CD4-positive, alpha-beta T cell treated with Interleukin-4 for 1 hour (primary cell): Measurements from ENCODE around the gene FLVCR2.

Experiments used
- DNase-seq, 2 donors: peaks; one replicate each; pipeline ENCODE4 v3.0.0-alpha.2; 2020 to 2022

Gene FLVCR2

GRCh38 chr14:75636100-75636692 lies 57.8 kb downstream of the FLVCR2 start:
- no peak for DNase-seq

DNA sequence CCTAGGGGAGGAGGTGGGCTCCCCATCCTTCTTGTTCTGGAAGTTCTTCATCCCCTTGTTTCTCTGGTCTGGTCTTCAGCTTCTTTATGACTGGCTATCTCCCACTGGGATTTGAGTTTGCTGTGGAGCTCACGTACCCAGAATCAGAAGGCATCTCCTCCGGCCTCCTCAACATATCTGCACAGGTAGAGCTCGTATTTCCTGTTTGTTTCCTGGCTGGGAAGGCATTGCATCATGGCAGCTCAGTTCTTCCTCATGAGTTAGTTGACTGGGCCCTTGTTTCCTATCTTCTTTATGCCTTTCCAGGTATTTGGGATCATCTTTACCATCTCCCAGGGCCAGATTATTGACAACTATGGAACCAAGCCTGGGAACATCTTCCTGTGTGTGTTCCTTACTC lies 62.5 kb downstream of the FLVCR2 start:
- no peak for DNase-seq

GRCh38 chr14:75643985-75644384 lies 65.6 kb downstream of the FLVCR2 start:
- DNase-seq, result no peak

- DNase-seq, result no peak
Observed at GRCh38 chr14:75645056-75645455, 66.6 kb downstream of the FLVCR2 start.

DNA sequence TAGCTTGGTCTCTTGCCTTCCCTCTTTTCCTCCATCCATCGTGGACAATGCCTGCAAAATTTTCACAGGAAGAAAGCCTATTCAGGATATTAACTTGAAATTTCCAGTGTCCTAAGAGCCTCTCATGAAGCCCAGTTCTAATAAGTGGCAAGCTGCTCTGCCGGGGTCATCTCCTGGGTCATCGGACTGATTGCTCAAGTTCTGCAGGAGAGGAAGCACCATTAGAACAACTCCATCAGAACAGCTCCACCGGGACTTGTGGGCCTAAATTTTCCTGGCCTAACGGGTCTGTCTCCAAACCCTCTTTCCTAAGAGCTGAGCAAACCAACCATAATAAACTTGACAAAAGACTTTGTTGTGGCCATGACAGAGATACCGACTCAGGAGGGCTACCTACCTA lies 68.3 kb downstream of the FLVCR2 start:
- DNase-seq, result no peak

- no peak for DNase-seq
Observed at GRCh38 chr14:75647640-75648039, 69.2 kb downstream of the FLVCR2 start.

- DNase-seq, result no peak
Observed at GRCh38 chr14:75648066-75648838, 69.8 kb downstream of the FLVCR2 start.

DNA sequence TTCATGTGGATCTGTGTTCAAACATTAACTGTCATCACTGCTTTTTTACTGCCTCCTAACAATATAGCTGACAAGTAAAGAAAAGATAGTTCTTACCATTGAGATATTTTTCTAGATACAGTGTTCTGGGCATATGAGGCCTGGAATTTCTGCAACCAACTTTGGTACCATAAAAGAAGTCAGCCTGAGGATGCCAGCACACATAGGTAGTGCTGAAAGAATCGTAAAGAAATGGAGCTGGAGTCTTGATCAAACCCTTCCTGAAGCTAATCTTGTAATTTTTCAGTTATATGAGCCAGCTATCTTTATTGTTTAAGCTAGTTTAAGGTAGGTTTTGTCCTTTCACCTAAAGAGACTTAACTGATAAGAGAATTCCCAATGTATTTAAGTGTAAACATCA lies 70.9 kb downstream of the FLVCR2 start:
- no peak for DNase-seq

DNA sequence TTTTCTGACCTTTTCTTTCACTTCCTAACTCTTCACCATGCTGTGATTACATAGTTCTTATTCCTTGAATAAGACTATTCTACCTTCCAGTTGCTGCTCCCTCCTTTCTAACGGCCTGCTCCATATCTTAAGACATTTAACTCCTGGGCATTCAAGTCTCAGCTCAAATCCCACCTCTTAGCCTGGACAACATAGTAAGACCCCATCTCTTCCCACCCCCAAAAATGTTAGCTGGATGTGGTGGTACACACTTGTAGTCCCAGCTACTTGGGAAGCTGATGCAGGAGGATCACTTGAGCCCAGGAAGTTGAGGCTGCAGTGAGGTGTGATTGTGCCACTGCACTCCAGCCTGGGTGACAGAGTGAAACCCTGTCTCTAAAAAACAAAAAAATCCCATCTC lies 71.4 kb downstream of the FLVCR2 start:
- no peak for DNase-seq

DNA sequence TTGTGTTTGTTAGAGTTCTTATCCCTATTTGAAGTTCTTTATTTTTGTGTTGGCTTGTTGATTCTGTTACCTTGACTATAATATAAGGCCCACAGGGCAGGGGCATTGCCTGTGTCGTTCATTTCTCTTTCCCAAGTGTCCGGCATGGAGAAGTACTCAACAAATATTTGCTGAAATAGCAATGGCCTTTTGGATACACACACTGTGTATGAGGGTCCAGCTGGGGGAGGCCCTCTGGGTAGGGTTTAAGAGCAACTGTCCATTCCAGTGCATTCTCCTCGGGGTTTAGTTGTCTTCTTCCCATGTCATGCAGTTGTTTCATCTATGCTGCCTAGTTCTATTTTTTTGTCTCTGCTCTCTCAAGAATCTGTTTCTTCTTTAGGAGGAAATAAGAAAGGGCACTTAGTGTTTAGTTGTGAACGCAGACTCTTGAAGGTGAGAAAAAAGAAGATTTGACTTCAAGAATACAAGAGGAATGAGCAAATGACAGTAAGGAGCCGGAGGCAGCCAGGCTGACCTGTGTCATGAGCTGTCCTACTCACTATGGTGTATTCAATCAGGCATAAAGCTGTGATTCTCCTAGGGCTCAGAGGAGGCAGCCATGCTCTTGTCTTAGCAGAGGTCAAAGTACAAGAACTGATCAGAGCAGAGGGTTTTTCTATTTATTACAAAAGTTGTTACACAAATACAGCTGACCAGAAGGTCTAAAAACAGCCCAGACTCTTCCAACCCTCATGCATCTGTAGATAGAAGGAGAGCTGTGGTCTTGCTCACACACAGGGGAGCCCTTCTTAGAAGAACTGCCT lies 72.0 kb downstream of the FLVCR2 start:
- DNase-seq, result no peak

DNA sequence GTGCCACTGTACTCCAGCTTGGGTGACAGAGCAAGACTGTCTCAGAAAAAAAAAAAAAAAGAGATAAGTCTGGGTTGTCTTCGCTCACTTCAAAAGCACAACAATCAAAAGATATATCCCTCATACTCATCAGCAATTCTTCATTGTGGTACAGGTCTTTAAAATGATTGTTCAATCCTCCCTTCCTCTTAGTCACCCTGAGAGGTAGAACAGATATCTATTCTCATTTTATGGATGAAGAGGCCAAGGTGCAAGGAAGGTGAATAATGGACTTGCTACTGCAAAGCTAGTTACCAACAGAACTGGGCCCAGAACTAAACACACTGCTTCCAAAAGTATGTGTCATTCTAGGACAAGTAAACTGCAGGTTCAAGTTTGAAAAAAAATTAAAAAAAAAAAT lies 75.1 kb downstream of the FLVCR2 start:
- DNase-seq, result no peak

DNA sequence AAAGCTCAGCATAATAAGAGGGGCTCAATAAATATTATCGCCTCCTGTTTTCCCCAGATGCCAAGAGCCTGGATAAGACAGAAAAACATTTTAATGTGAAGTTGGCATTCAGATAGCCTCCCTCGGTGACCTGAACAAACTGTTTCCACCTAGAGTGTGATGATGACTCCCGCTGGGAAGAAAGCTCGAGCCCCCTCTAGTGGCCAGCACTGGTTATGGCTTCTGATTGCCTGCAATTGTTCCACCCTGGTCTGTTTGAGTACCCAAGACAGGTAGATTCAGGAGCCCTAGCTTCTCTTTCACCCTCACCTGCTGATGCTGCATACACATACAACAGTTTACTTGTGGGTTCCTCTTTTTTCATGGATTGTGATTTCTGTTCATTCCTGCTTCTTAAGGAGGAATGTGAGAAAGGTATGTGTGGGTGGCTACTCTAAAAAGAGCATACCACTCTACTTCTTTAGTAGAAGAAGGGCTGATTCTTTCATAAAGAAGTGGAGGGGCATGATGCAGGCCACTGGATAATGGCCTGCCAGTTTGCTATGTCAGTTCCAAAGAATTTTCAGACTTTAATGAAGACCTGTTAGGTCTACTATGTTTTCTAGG lies 75.8 kb downstream of the FLVCR2 start:
- peak; percentile 79 to 82 for DNase-seq

DNA sequence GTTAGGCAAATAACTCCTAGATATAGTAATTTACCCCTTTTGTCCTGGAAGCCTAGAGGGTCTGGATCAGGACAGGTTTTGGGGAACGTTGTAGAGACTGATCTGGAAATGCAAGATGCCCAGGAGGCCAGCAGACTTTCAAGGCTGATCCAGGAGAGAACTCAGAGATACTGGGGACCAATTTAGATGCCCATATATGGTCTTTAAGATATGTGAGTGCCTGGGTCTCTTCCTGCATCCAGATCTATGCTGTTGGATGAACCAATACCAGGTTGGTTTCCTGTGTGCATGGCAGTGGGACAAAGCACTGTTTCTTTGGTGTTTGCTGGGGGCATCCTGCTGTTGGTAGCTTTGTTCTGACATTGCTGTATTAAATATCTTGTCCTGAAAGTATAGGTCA lies 76.8 kb downstream of the FLVCR2 start:
- DNase-seq, result no peak

- DNase-seq, result no peak
Observed at GRCh38 chr14:75657331-75657730, 78.9 kb downstream of the FLVCR2 start.

- DNase-seq, result no peak
Observed at GRCh38 chr14:75658957-75659356, 80.5 kb downstream of the FLVCR2 start.

DNA sequence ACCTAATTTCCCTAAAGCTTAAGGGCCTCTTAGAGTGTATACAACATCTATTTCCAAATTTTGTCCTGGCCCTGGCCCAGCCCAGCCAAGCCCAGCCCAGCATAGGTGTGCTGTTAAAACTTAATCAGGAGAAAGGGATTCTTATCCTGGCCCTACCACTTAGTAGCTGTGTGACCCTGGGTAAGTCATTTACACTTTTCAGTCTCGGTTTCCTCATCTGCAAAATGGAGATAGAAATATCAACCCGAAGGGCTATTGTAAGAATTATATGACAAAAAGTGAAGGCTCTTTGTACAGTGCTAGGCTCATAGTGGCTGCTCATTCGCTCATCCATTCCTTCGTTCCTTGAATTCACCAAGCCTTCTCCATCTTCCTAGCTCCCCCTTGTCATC lies 81.8 kb downstream of the FLVCR2 start:
- DNase-seq, result no peak

DNA sequence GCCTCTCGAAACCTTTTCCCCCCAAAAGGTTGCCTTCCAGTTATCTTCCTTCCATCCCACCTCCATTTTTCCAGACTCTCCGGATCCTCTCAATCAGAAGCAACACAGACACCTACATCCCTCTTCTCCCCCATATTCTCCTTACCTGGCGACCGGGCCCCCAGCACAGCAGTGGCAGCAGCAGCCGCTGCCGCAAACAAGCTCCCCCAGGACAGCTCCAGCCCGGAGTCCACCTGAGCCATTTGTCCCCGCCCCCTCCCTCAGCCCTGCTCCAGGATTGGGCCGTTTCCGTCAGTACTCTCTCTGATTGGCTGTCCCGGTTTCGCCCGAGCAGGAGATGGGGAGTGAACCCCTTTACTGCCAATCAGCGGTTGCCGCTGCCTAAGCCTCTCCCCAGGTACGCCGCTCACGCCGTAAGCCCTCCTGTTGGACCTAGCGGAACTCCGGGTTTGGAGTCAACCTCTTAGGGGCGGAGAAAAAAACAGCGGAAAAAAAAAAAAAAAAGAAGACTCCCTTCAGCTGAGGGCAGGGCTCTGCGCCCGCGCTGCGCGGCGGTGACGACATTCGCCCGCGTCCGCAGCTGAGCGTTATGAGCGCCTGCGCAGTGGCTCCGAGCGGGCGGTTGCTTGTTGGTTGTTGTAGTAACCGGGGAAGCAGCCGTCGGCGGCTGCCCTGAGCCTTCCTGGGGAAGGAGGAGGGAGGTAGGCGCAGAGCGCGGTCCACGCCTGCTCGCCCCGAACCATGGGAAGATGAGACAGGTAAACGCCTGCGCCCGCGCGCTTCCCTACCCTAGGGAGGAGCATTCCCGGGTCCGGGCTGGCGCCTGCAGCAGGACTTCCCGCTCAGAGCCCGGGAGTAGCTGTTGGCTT lies 82.4 kb downstream of the FLVCR2 start, which contains the start of the genes ERG28 and TTLL5:
Gene ERG28 (minus strand): TSS at position 247 of the 869 bp plus-strand sequence. CDS start 3,374 bp downstream, outside the sequence.
Gene TTLL5 (plus strand): TSS at position 617 of the 869 bp plus-strand sequence. CDS start 1,904 bp downstream, outside the sequence.
- DNase-seq, result peak; percentile 98

DNA sequence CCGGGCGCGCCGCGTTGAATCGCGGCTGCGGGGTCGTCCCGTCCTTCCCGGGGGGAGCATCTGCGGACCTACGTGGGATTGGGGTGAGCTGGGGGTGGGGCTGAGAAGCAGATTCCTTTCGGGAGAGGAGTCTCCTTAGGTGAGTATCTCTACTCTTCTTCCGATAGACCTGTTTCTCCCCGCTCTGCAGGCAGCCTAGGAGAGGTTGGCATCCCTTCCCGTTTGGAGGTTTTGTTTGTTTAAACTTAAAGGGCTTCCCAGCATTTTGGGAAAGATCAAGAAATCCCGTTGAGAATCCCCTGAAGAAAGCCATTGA lies 83.0 kb downstream of the FLVCR2 start:
- DNase-seq, result no peak

- no peak for DNase-seq
Observed at GRCh38 chr14:75662966-75663365, 84.5 kb downstream of the FLVCR2 start.

- DNase-seq, result no peak
Observed at GRCh38 chr14:75667099-75667765, 88.8 kb downstream of the FLVCR2 start.

GRCh38 chr14:75672605-75673192 lies 94.3 kb downstream of the FLVCR2 start:
- DNase-seq, result no peak
